Type B pancreatic cell (in vitro differentiated cells): ENCODE measurements around the gene ZNF628. TPM values are rescaled to one million over a fixed set of nuclear protein-coding genes. Genes with fewer than 3 reads are reported as not detected.

Experiments
- DNase-seq: peaks from one replicate; pipeline ENCODE4 v3.0.0; 2021; ENCODE audit warnings: mixed read lengths; ENCODE audit not compliant: unreplicated experiment; ENCODE audit errors: extremely low spot score
- H3K27ac Mint-ChIP-seq: 2 replicates; pipeline ENCODE4 v1.8.0; 2021; ENCODE audit warnings: mild to moderate bottlenecking, mixed read lengths
- H3K27me3 Mint-ChIP-seq: 2 replicates; pipeline ENCODE4 v1.8.0; 2021; ENCODE audit warnings: mixed read lengths
- H3K36me3 Mint-ChIP-seq: 2 replicates; pipeline ENCODE4 v1.8.0; 2021; ENCODE audit warnings: mixed read lengths
- H3K4me1 Mint-ChIP-seq: one replicate; pipeline ENCODE4 v1.8.0; 2021; ENCODE audit warnings: mixed read lengths; ENCODE audit not compliant: unreplicated experiment
- H3K4me3 Mint-ChIP-seq: 2 replicates; pipeline ENCODE4 v1.8.0; 2021; ENCODE audit warnings: mild to moderate bottlenecking, mixed read lengths
- H3K9me3 Mint-ChIP-seq: 2 replicates; pipeline ENCODE4 v1.8.0; 2021; ENCODE audit warnings: mixed read lengths
- CTCF ChIP-seq: fragments of 200-600 bp; sonication (generic); conservative IDR thresholded peaks from 2 replicates; pipeline ENCODE4 v1.5.0; 2021; ENCODE audit warnings: antibody characterized with exemption, mild to moderate bottlenecking
- total RNA-seq: library from RNA; stranded (reverse); gene quantifications from 2 replicates; pipeline ENCODE4 v1.2.1, GENCODE V29; 2021; ENCODE audit warnings: low replicate concordance

Gene ZNF628
- total RNA-seq, 1 donor from 2014 or later = 10.3 TPM

GRCh38 chr19:55488986-55489710 lies 12.7 kb downstream of the ZNF628 start:
- no peak for TF ChIP-seq CTCF
- Mint-ChIP-seq H3K4me1 (peaks cover 17% of the 10 kb centered on the region), H3K9me3 (no peaks in the 10 kb centered on the region), H3K4me3 (no peak overlapping the region), H3K36me3 (no peaks in the 10 kb centered on the region), H3K27me3 (peaks cover 3% of the 10 kb centered on the region), H3K27ac (no peak overlapping the region)
- DNase-seq = no peak

- H3K36me3 Mint-ChIP-seq = no peaks in the 10 kb centered on the region
- no peaks in the 10 kb centered on the region for H3K9me3 Mint-ChIP-seq
- peaks cover 3% of the 10 kb centered on the region for H3K27me3 Mint-ChIP-seq
- H3K27ac Mint-ChIP-seq = no peak overlapping the region
- no peak for TF ChIP-seq CTCF
- peaks cover 17% of the 10 kb centered on the region for H3K4me1 Mint-ChIP-seq
- H3K4me3 Mint-ChIP-seq = no peak overlapping the region
- DNase-seq = no peak
Observed at GRCh38 chr19:55489711-55490477, 13.5 kb downstream of the ZNF628 start.

GRCh38 chr19:55490478-55491432 lies 14.3 kb downstream of the ZNF628 start:
- H3K27ac Mint-ChIP-seq = no peak overlapping the region
- TF ChIP-seq CTCF = no peak
- DNase-seq = no peak

GRCh38 chr19:55491546-55492360 lies 15.3 kb downstream of the ZNF628 start:
- no peak for DNase-seq
- H3K36me3 Mint-ChIP-seq = no peaks in the 10 kb centered on the region
- no peak for TF ChIP-seq CTCF
- H3K27ac Mint-ChIP-seq = no peak overlapping the region
- no peak overlapping the region for H3K4me3 Mint-ChIP-seq
- H3K4me1 Mint-ChIP-seq = peaks cover 21% of the 10 kb centered on the region
- no peaks in the 10 kb centered on the region for H3K9me3 Mint-ChIP-seq
- peaks cover 6% of the 10 kb centered on the region for H3K27me3 Mint-ChIP-seq

More at GRCh38 chr19:55490478-55491432, 14.3 kb downstream of the ZNF628 start:
- Mint-ChIP-seq H3K4me1 (peaks cover 21% of the 10 kb centered on the region), H3K9me3 (no peaks in the 10 kb centered on the region), H3K36me3 (no peaks in the 10 kb centered on the region), H3K4me3 (no peak overlapping the region), H3K27me3 (peaks cover 3% of the 10 kb centered on the region)
